Osteoblast (primary cell): ENCODE measurements around the gene PPP3CB. TPM values are rescaled to one million over a fixed set of nuclear protein-coding genes. Genes with fewer than 3 reads are reported as not detected.

Experiments
- DNase-seq: peaks from one replicate; pipeline ENCODE4 v3.0.0; 2011; ENCODE audit warnings: low spot score, mixed read lengths; ENCODE audit not compliant: insufficient read length; ENCODE audit errors: missing footprints
- H2AFZ ChIP-seq: 2 replicates; pipeline ENCODE4 v1.6.0; 2011; ENCODE audit warnings: mild to moderate bottlenecking, low read length
- H3K27ac ChIP-seq: 2 replicates; pipeline ENCODE4 v1.5.1; 2011; ENCODE audit warnings: mild to moderate bottlenecking, low read depth, low read length, moderate library complexity
- H3K27me3 ChIP-seq: 2 replicates; pipeline ENCODE4 v1.6.0; 2012; ENCODE audit warnings: mild to moderate bottlenecking, control low read depth, inconsistent platforms, low read length, moderate library complexity; ENCODE audit not compliant: insufficient read depth
- H3K36me3 ChIP-seq: 2 replicates; pipeline ENCODE4 v1.5.1; 2011; ENCODE audit warnings: mild to moderate bottlenecking, low read length, control low read depth, moderate library complexity; ENCODE audit not compliant: insufficient read depth
- H3K4me1 ChIP-seq: 2 replicates; pipeline ENCODE4 v1.5.1; 2011; ENCODE audit warnings: mild to moderate bottlenecking, low read length, control low read depth, moderate library complexity; ENCODE audit not compliant: insufficient read depth
- H3K4me2 ChIP-seq: 2 replicates; pipeline ENCODE4 v1.6.0; 2011; ENCODE audit warnings: mild to moderate bottlenecking, low read length; ENCODE audit not compliant: insufficient read depth
- H3K4me3 ChIP-seq: fragments of 200-600 bp; sonication (generic); 3 replicates; pipeline ENCODE4 v1.5.1; 2012; ENCODE audit warnings: mild to moderate bottlenecking, low read length, inconsistent platforms; ENCODE audit not compliant: insufficient read depth
- H3K79me2 ChIP-seq: 2 replicates; pipeline ENCODE4 v1.6.0; 2012; ENCODE audit warnings: mild to moderate bottlenecking, low read length, control low read depth, inconsistent platforms; ENCODE audit not compliant: insufficient read depth
- H3K9me3 ChIP-seq: 2 replicates; pipeline ENCODE4 v1.5.1; 2011; ENCODE audit warnings: low read depth, low read length, control low read depth
- H4K20me1 ChIP-seq: 2 replicates; pipeline ENCODE4 v1.6.0; 2012; ENCODE audit warnings: mild to moderate bottlenecking, low read length, control low read depth; ENCODE audit not compliant: insufficient read depth
- CTCF ChIP-seq: IDR thresholded peaks from 2 replicates; pipeline ENCODE4 v1.5.1; 2011; ENCODE audit warnings: mild to moderate bottlenecking, low read depth, low read length, moderate library complexity; ENCODE audit errors: extremely low read depth
- total RNA-seq: library from RNA; depleted of rRNA; stranded (reverse); fragments of >200 nt; gene quantifications from 2 replicates; pipeline ENCODE4 v1.2.3, GENCODE V29; 2012

The PPP3CB gene
- total RNA-seq, 1 donor: 34.7 TPM

DNA sequence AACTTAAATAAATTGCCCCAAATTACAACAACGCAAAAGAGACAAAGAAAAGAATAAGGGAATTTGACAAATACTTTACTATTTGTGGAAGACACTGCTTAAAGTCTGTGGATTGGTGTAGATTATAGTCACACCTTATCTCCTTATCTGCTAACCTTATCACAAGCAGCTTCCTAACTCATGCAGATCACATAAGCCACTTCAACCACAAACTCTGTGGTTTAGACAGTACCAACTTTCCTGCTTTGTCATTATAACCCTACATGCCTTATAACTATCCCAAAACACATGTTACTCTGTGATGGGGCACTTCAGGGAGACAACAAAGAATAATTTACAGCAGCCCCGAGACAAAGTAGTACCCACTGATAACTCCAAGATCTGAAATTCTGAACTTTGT, 41.5 kb upstream of the PPP3CB start:
- no peaks in the 10 kb centered on the region for H3K79me2 ChIP-seq
- no peaks in the 10 kb centered on the region for H3K4me1 ChIP-seq
- no peaks in the 10 kb centered on the region for H4K20me1 ChIP-seq
- TF ChIP-seq CTCF: no peak
- no peaks in the 10 kb centered on the region for H3K9me3 ChIP-seq
- no peak for DNase-seq
- no peak overlapping the region for H3K27ac ChIP-seq
- H3K4me3 ChIP-seq: no peak overlapping the region
- no peaks in the 10 kb centered on the region for H3K36me3 ChIP-seq
- no peak overlapping the region for H2AFZ ChIP-seq
- H3K4me2 ChIP-seq: no peak overlapping the region
- no peaks in the 10 kb centered on the region for H3K27me3 ChIP-seq

GRCh38 chr10:73534857-73535256, 39.0 kb upstream of the PPP3CB start:
- H4K20me1 ChIP-seq: no peaks in the 10 kb centered on the region
- H3K4me3 ChIP-seq: no peak overlapping the region
- H3K9me3 ChIP-seq: no peaks in the 10 kb centered on the region
- H3K27ac ChIP-seq: no peak overlapping the region
- no peaks in the 10 kb centered on the region for H3K36me3 ChIP-seq
- no peaks in the 10 kb centered on the region for H3K27me3 ChIP-seq
- H3K4me1 ChIP-seq: no peaks in the 10 kb centered on the region
- no peak overlapping the region for H2AFZ ChIP-seq
- DNase-seq: no peak
- no peaks in the 10 kb centered on the region for H3K79me2 ChIP-seq
- no peak for TF ChIP-seq CTCF
- H3K4me2 ChIP-seq: no peak overlapping the region

GRCh38 chr10:73529089-73529832, 33.4 kb upstream of the PPP3CB start:
- Histone ChIP-seq H3K4me2 (no peak overlapping the region), H3K79me2 (no peaks in the 10 kb centered on the region), H3K4me1 (no peaks in the 10 kb centered on the region), H3K4me3 (no peak overlapping the region), H3K9me3 (no peaks in the 10 kb centered on the region), H3K27ac (no peak overlapping the region), H4K20me1 (no peaks in the 10 kb centered on the region), H3K27me3 (no peaks in the 10 kb centered on the region), H2AFZ (no peak overlapping the region), H3K36me3 (no peaks in the 10 kb centered on the region)
- peak; percentile 87 for DNase-seq
- peak; percentile 83 for TF ChIP-seq CTCF

- no peak for DNase-seq
- no peak overlapping the region for H3K27ac ChIP-seq
- H2AFZ ChIP-seq: no peak overlapping the region
- H3K4me2 ChIP-seq: no peak overlapping the region
- no peaks in the 10 kb centered on the region for H4K20me1 ChIP-seq
- H3K4me3 ChIP-seq: no peak overlapping the region
- H3K4me1 ChIP-seq: peaks cover 4% of the 10 kb centered on the region
- TF ChIP-seq CTCF: no peak
- no peaks in the 10 kb centered on the region for H3K36me3 ChIP-seq
- no peaks in the 10 kb centered on the region for H3K9me3 ChIP-seq
- H3K79me2 ChIP-seq: no peaks in the 10 kb centered on the region
- H3K27me3 ChIP-seq: no peaks in the 10 kb centered on the region
These were observed 26.4 kb upstream of the PPP3CB start for GRCh38 chr10:73522263-73522662.
